ENCODE results near the gene CDC26. TPM values are rescaled to one million over a fixed set of nuclear protein-coding genes. Genes with fewer than 3 reads are reported as not detected.

CDC26 gene
- polyA plus RNA-seq, 1 donor = 39.7 TPM

DNA sequence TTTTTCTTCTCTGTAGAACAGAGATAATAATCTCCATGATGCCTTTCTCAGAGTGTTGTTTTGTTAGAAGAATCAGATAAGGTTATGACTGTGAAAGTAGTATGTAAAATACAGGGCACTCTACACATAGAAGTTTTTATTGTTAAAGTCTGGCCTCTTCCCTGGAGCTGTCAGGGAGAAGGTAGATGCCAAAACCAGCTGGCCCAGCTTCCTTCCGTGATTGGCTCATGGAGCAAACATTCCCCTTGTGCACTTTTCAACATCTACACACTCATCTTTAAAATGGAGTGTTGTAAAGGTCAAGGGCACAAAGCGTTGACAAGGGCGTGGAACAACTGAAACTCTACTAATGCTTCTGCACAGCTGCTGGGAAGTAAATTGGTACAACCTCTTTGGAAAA lies 35.2 kb upstream of the CDC26 start:
- H3K9me3 ChIP-seq (ENCODE audit: control insufficient read depth, low read depth, low read length) = no peaks in the 10 kb centered on the region
- H3K27ac ChIP-seq (ENCODE audit: low read length) = no peak overlapping the region
- no peaks in the 10 kb centered on the region for H3K36me3 ChIP-seq (ENCODE audit: control insufficient read depth, insufficient read depth, low read length)
- H3K27me3 ChIP-seq (ENCODE audit: control insufficient read depth, insufficient read depth, low read length) = no peaks in the 10 kb centered on the region
- H3K4me1 ChIP-seq (ENCODE audit: control insufficient read depth, insufficient read depth, low read length) = no peaks in the 10 kb centered on the region
- no peak overlapping the region for H3K4me3 ChIP-seq (ENCODE audit: low read length)
- DNase-seq = no peak
- WGBS (ENCODE audit: insufficient coverage, low lambda C conversion rate) = no CpG with 5 or more reads among the region's 3 CpGs

DNA sequence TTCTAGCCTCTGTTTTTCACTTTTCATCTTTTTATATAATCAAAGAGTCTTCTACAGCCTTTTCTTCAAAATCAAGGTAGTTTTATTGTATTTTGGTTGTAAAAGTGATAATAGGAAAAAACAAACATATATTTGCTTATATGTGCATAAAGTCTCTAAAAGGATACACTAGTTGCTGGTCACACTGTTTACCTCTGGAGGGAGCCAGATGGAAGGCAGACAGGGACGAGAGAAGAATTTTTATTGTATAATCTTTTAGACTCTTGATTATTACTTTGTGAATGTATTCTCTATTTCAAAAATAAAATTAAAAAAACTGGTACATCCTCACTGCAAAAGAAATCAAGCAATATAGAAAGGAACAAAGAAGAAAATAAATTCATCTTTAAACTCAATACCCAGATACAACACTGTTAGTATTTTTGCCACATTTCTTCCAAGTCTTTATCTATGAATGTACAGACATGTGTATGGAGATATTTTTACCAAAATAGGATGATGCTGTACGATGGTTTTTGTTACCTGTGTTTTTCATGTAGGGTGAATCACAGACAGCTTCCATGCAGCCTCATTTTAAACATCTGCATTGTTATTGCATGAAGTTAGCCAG lies 33.9 kb upstream of the CDC26 start:
- no peaks in the 10 kb centered on the region for H3K27me3 ChIP-seq (ENCODE audit: control insufficient read depth, insufficient read depth, low read length)
- H3K27ac ChIP-seq (ENCODE audit: low read length) = no peak overlapping the region
- no peaks in the 10 kb centered on the region for H3K9me3 ChIP-seq (ENCODE audit: control insufficient read depth, low read depth, low read length)
- no peaks in the 10 kb centered on the region for H3K4me1 ChIP-seq (ENCODE audit: control insufficient read depth, insufficient read depth, low read length)
- DNase-seq = peak; percentile 21 to 43
- WGBS (ENCODE audit: insufficient coverage, low lambda C conversion rate) = 0% methylated on average over 1 of the region's 2 CpGs
- no peaks in the 10 kb centered on the region for H3K36me3 ChIP-seq (ENCODE audit: control insufficient read depth, insufficient read depth, low read length)
- H3K4me3 ChIP-seq (ENCODE audit: low read length) = no peak overlapping the region

DNA sequence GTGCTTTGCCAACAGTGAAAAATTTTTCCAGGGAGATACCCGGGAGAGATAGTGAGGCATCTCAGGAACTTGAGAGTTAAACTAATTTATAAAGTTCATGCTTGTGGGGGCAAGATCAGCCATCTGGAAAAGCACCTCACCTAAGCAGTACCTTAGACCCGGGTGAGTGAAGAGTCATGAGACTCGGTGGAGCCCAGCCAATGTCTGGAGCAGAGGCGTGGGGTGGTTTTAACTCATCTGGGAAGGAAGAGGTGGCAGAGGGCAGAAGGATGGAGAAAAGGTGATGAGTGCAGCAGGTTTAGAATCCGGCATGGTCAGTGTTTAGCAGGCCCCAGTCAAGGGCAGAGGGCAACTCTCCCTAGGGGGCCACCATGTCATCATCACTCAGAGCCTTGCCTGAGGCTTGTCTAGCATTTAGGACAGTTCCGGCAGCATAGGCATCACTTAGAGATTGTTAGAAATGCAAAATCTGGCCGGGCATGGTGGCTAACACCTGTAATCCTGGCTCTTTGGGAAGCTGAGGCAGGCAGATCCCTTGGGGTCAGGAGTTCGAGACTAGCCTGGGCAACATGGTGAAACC lies 32.1 kb upstream of the CDC26 start:
- no peak overlapping the region for H3K27ac ChIP-seq (ENCODE audit: low read length)
- no peaks in the 10 kb centered on the region for H3K27me3 ChIP-seq (ENCODE audit: control insufficient read depth, insufficient read depth, low read length)
- no CpG with 5 or more reads among the region's 8 CpGs for WGBS (ENCODE audit: insufficient coverage, low lambda C conversion rate)
- DNase-seq = no peak
- H3K9me3 ChIP-seq (ENCODE audit: control insufficient read depth, low read depth, low read length) = no peaks in the 10 kb centered on the region
- H3K4me3 ChIP-seq (ENCODE audit: low read length) = no peak overlapping the region
- H3K36me3 ChIP-seq (ENCODE audit: control insufficient read depth, insufficient read depth, low read length) = no peaks in the 10 kb centered on the region
- peaks cover 2% of the 10 kb centered on the region for H3K4me1 ChIP-seq (ENCODE audit: control insufficient read depth, insufficient read depth, low read length)

DNA sequence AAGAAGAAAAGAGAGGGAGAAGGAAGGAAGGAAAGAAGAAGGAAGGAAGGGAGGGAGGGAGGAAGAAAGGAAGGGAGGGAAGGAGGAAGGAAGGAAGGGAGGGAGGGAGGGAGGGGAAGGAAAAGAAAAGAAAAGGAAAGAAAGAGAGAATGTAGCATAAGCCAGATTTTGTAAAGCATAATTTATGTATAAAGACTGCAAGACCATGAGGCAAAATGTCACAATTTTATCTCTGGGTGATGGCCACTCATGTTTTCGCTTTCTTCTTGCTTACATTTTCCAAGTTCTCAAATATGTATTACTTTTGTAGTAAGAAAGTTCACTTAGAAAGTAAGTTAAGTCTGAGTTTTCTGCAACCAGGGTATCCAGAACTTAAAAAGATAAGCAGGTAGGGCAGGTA lies 31.2 kb upstream of the CDC26 start:
- Histone ChIP-seq H3K36me3 (ENCODE audit: control insufficient read depth, insufficient read depth, low read length) (no peaks in the 10 kb centered on the region), H3K4me1 (ENCODE audit: control insufficient read depth, insufficient read depth, low read length) (peaks cover 5% of the 10 kb centered on the region), H3K4me3 (ENCODE audit: low read length) (no peak overlapping the region), H3K27ac (ENCODE audit: low read length) (no peak overlapping the region), H3K9me3 (ENCODE audit: control insufficient read depth, low read depth, low read length) (no peaks in the 10 kb centered on the region), H3K27me3 (ENCODE audit: control insufficient read depth, insufficient read depth, low read length) (no peaks in the 10 kb centered on the region)
- WGBS (ENCODE audit: insufficient coverage, low lambda C conversion rate) = 100% methylated on average over 1 of the region's 1 CpG
- DNase-seq = no peak

DNA sequence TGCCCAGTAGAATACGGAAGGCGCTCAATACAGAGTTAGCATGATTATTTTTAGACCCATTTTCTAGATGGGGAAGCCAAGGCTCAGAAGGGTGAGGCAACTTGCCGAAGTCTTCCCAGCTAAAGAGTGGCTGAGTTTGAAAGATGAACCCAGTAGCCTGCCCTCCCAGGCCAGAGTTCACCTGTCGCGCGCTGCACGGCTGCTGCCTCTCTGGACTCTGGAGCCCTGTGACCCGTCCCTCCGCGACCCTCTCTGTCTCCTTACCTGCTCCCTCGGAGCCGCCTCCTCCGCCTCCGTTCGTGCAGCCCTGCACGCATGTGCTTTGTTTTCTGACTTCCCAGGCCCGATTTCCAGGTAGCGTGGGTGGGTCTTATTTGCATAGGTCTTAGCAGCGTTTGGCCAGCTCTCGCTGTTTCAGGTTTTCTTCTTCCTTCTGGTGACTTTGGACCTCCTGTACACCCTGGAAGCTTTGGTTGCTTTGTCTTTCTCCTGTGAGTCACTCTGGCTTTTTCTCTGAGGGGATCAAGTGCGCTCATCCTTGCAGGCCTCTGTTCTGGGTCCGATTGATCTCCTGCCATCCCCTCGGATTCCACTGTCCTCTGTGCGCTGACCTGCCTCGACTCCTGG lies 27.5 kb upstream of the CDC26 start, which contains the start of gene RNF183:
Gene RNF183, minus strand, starts transcription at position 585 of the 627 bp plus-strand sequence. CDS start 5,192 bp downstream, outside the sequence.
- DNase-seq = peak; percentile 57 to 83
- peaks cover 5% of the 10 kb centered on the region for H3K4me1 ChIP-seq (ENCODE audit: control insufficient read depth, insufficient read depth, low read length)
- WGBS (ENCODE audit: insufficient coverage, low lambda C conversion rate) = no CpG with 5 or more reads among the region's 25 CpGs
- H3K4me3 ChIP-seq (ENCODE audit: low read length) = no peak within 1 kb of the TSS
- no peaks in the 10 kb centered on the region for H3K27me3 ChIP-seq (ENCODE audit: control insufficient read depth, insufficient read depth, low read length)
- H3K27ac ChIP-seq (ENCODE audit: low read length) = no peak within 1 kb of the TSS
- peaks cover under 1% of the 10 kb centered on the region for H3K9me3 ChIP-seq (ENCODE audit: control insufficient read depth, low read depth, low read length)
- no peaks in the 10 kb centered on the region for H3K36me3 ChIP-seq (ENCODE audit: control insufficient read depth, insufficient read depth, low read length)

DNA sequence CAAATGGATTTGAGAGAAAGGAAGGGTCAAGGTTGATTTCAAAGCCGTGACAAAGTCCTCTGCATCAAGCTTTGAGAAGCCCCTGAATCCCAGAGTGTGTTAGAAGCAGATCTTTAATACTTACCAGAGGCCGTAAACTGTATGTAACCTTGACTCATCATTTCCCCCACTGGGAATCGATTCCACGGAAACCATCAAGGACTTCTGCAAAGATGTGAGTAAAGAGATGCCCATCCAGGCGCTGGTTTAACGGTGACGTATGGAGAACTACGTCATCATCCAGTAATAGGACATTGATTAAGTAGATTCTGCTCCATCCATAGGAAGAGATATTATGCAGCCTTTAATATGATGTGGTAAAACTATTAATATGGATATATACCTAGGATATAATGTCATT lies 26.2 kb upstream of the CDC26 start:
- peaks cover 5% of the 10 kb centered on the region for H3K4me1 ChIP-seq (ENCODE audit: control insufficient read depth, insufficient read depth, low read length)
- H3K27ac ChIP-seq (ENCODE audit: low read length) = no peak overlapping the region
- peaks cover 4% of the 10 kb centered on the region for H3K9me3 ChIP-seq (ENCODE audit: control insufficient read depth, low read depth, low read length)
- no peak overlapping the region for H3K4me3 ChIP-seq (ENCODE audit: low read length)
- H3K36me3 ChIP-seq (ENCODE audit: control insufficient read depth, insufficient read depth, low read length) = no peaks in the 10 kb centered on the region
- no CpG with 5 or more reads among the region's 8 CpGs for WGBS (ENCODE audit: insufficient coverage, low lambda C conversion rate)
- no peak for DNase-seq
- no peaks in the 10 kb centered on the region for H3K27me3 ChIP-seq (ENCODE audit: control insufficient read depth, insufficient read depth, low read length)

DNA sequence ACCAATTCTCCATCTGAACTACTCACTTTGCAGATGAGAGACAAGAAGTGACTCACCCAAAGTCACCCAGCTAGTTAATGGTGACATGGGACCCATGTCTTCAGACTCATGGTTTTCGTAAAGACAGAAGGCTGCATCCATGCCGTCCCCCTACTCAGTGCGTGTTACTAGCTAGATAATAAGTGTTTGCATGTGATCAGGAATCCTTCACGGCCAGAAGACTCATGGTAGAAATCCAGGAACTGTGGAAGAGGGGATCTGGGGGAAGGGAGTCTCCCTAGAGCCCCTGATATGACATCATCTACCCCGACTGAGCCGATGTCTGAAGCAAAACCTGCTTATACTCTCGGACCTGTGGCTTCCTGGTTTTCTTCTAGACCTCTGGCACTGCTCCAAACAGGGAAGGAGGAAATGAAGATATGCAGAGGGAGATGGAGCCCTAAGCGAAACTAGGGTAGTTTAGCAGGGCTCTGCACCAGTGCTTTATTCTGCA lies 24.5 kb upstream of the CDC26 start:
- WGBS (ENCODE audit: insufficient coverage, low lambda C conversion rate) = 60% methylated on average over 1 of the region's 8 CpGs
- Histone ChIP-seq H3K27ac (ENCODE audit: low read length) (no peak overlapping the region), H3K9me3 (ENCODE audit: control insufficient read depth, low read depth, low read length) (peaks cover 4% of the 10 kb centered on the region), H3K27me3 (ENCODE audit: control insufficient read depth, insufficient read depth, low read length) (no peaks in the 10 kb centered on the region), H3K36me3 (ENCODE audit: control insufficient read depth, insufficient read depth, low read length) (no peaks in the 10 kb centered on the region), H3K4me3 (ENCODE audit: low read length) (no peak overlapping the region), H3K4me1 (ENCODE audit: control insufficient read depth, insufficient read depth, low read length) (peaks cover 5% of the 10 kb centered on the region)
- DNase-seq = peak; percentile 70 to 84

DNA sequence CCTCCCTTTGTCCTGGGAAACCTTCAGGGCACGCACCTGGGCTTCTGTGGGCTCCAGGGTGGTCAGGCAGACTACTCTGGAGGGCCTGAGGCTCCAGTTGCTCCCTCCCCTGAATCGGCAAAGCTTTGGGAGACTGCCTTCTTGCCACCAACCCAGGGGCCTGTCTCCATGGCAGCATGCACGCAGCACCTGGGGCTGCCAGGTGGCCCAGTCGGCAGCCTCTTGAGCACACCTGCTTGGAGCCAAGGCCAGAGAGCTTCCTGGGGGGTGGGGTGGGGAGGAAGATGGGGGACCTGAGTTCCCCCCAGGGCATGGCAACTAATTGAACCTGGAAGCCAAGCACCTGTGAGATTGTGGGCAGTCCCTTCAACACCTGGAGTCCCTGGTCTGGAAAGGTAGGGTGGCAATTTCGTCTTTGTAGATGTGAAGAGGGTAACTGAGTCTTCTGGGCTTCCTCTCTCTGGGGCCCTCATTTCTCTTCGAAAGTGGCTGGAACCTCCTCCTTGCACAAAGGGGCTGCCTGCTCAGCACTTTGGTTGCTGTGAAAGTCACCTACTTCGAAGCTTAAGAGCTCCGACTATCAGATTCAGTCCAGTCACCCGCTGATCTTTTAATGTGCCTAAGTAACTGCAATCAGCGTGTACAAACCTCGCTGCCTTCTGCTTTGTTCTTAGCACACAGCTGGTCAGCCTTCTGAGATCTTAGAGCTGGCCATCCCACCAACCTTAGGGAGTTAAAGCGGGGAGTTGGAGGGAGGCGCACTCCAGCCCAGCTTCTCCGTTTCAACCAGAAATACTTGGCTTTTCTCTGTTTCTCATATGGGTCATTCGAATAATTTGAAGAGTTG lies 23.8 kb upstream of the CDC26 start:
- H3K36me3 ChIP-seq (ENCODE audit: control insufficient read depth, insufficient read depth, low read length) = peaks cover under 1% of the 10 kb centered on the region
- H3K4me3 ChIP-seq (ENCODE audit: low read length) = no peak overlapping the region
- H3K9me3 ChIP-seq (ENCODE audit: control insufficient read depth, low read depth, low read length) = peaks cover 4% of the 10 kb centered on the region
- no peak for DNase-seq
- peaks cover 5% of the 10 kb centered on the region for H3K4me1 ChIP-seq (ENCODE audit: control insufficient read depth, insufficient read depth, low read length)
- no peak overlapping the region for H3K27ac ChIP-seq (ENCODE audit: low read length)
- H3K27me3 ChIP-seq (ENCODE audit: control insufficient read depth, insufficient read depth, low read length) = no peaks in the 10 kb centered on the region
- WGBS (ENCODE audit: insufficient coverage, low lambda C conversion rate) = no CpG with 5 or more reads among the region's 15 CpGs

DNA sequence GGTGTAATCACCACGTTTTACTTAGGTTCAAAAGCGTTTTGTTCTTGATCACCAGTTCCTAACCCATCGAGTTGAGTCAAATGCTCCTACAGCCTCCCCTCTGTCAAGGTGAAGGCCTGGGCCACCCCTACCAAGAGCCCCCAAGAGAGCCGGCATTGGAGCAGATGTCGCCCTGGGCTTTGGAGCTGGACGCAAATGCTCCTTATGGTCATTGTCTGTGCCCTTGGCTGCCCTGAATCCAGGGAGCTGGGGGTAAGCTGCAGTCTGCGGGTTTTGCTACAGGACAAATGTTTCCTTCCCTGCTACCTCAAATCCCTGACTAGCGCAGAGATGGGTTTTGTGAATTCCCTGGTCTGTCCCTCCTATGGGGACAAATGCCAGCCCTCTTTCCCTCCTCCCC lies 22.9 kb upstream of the CDC26 start:
- no CpG with 5 or more reads among the region's 8 CpGs for WGBS (ENCODE audit: insufficient coverage, low lambda C conversion rate)

More for the DNA sequence above, 22.9 kb upstream of the CDC26 start:
- Histone ChIP-seq H3K36me3 (ENCODE audit: control insufficient read depth, insufficient read depth, low read length) (peaks cover 5% of the 10 kb centered on the region), H3K27ac (ENCODE audit: low read length) (no peak overlapping the region), H3K4me3 (ENCODE audit: low read length) (no peak overlapping the region), H3K4me1 (ENCODE audit: control insufficient read depth, insufficient read depth, low read length) (peaks cover 5% of the 10 kb centered on the region), H3K27me3 (ENCODE audit: control insufficient read depth, insufficient read depth, low read length) (no peaks in the 10 kb centered on the region), H3K9me3 (ENCODE audit: control insufficient read depth, low read depth, low read length) (peaks cover 4% of the 10 kb centered on the region)
- no peak for DNase-seq

Data from large intestine (tissue), 3 donors.